ENCODE measurements around the gene ST8SIA5.

ST8SIA5 gene

DNA sequence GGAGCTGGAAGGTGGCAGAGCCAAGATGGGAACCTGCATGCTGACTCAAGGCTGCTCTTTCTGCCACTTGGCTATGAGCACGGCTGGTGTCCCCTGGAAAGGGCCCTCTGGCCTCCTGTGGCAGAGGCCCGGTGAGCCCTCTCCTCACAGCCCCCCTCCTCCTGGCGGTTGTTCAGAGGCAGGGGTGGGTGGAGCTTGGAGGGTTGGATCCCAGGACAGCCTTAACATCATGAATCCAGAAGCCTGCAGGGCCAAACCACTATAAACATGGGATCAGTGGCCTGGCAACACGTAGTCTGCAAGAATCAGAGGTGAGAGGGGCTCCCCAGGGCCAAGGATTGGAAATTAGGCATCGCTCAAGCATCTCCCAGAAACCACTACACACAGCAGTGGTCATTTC, 51.3 kb downstream of the ST8SIA5 start:
- DNase-seq, result no peak

DNA sequence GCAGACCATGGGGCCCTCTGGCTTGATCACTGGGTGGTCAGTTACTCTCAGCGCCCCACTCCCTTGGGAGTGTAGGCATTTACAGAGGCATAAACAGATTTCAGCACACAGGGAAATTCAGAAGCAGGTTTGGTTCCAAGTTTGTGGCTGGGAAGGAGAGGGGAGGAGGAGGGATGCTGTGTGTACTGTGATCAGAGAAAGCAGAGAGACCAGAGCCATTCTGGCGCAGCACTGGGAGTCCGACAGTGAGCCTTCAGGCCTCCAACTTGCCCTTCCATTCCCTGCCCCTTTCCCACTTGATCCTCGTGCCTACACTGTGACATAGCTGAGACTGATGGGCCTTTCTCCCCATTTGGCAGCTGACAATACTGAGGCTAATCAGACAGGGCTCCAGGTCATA, 52.0 kb downstream of the ST8SIA5 start:
- no peak for DNase-seq

DNA sequence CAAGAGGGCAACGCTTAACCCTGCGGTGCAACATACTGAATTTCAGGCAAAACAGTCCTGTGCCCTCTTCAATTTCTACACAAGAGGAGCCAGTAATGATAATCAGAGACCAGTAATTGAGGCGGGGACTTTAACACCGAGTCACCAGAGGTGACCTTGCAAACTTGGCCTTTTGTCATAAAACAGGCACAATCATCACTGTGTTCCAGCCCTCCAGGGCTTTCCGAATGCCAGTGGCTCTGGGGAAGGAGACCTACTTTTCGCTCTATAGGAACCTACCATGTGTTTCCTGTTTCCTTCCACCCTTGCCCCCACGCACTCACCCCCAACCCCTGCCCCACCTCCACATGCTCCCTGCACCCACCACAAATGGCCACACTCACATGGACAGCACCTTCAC, 52.7 kb downstream of the ST8SIA5 start:
- no peak for DNase-seq

DNA sequence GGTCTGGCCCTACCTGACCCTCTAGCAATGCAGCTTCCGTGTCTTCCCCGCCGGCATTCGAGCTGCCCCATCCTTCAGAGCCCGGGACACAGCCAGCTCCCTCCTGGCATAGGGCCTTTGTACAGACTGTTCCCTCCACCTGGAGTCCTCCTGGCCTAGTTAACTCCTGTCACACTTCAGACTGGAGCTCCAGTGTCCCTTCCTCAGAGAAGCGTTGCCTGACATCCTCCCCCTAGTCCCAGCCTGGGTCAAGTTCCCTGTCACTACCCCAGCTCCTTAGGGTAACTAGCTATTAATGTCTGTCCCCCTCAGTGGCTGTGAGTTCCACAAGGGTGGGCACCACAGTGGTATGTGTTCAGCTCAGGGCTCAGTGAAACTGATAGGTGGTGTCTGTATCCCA, 54.4 kb downstream of the ST8SIA5 start:
- no peak for DNase-seq

DNA sequence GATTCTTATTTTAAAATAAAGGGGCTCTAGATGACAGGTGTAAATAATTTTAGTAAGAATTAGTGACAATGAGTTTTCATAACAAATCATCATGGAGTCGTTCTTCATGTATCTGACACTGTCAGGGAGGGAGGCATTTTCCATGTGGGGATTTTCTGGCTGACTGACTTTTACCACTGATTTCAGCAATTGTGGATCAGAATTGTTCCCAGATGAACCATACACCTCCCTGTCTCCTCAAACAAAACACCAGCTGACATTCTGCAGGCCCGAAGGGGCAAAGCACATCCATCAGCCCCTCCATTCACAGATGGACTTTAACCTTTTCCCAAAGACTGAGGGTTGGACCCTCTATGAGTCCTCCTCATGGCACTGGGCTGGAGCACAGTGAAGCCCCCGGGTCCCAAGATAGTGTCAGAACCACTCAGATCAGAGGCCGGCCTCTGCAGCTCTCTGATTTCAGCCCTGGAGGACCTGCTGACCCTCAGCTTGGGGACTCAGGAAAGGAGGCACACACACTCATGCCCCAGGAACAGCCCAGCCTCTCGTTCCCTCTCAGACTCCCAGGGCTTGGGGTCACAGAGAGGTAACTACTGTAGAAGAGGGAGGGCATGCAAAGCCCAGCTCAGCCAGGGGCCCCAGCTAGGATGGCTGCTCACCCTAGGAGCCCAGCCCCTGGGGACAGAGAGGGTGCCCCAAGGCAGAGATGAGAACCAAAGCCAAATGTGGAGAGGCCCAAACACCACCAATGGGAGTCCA, 56.6 kb downstream of the ST8SIA5 start:
- peak; percentile 52 for DNase-seq

DNA sequence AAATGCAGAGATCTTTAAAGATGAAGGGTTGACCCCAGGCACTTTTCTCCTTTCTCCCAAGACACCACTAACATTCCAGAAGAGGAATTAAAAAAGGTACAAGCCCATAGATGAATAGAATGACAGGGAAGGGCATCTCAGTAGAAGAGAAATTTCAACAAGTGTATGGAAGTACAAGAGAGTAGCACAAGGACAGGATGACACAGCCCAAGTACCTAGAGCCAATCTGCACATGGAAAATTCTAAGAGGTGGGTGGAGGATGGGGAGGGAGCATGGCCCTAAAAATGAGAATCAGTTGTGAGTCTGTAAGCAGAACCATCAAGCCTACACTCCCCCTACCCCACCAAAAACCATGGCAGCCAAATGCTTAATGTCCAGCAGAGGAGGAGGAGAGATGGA, 60.2 kb downstream of the ST8SIA5 start:
- no peak for DNase-seq

DNA sequence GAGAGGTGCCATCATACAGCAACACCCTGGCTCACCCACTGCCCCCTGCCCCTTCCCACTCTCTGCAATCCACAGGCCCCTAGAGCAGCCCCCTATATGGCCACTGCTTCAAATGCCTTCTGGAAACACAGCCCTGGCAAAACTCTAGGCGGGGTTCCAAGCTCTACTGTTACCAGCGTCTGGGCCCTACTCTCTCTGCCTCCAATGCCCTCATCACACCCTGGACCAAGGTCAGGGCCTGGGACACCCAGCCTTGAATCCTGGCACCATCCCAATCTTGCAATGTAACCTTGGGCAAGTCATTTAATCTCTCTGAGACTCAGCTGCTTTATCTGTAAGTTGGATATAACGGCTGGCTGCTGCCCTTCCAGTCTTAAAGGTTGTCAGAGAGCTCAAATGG, 60.6 kb downstream of the ST8SIA5 start:
- DNase-seq, result no peak

DNA sequence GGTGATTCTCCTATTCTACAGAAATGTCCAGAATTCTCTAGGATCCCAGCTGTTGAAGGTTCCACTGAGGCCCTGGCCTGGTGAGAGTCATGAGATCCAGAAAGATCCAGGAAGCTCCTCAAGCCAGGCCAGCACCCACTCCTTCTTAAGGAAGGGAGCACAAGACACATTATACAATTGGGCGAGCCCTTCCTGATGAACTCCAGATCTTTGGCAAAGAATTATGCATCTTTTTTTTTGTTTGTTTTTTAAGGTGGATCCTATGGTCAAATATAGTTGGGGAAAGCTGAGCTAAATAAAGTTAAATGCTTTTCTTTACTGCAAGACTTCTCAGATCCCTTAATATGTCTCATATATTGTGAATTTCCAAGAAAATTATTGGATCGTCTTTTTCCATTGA, 62.9 kb downstream of the ST8SIA5 start:
- no peak for DNase-seq

DNA sequence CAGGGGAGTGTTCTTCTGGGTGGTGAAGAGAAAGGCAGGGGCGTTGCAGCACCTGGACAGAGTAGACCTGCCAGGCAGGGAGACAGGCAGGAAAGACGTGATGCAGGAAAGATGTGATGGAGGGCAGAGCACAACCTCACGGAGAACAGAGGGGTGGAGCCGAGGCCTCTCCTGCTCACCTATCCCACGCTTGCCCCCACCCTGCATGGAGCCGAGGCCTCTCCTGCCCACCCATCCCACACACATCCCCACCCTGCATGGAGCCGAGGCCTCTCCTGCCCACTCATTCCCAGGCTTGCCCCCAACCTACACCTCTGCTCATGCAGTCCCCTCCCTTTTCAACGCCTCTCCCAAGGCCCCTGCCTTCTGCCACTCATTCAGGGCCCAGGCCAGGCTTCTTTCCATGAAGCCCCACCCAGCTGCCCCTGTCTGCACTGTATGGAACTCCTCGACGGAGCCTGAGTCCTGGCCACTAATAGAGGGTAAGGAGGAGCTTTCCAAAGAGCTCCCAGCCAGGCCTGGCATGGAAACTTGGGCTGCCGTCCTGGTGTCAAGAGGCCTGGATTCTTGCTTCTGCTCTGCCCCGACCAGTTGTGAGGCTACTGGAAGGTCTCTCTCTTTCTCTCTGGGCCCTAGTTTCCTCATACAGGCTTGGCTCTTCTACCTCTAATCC, 67.9 kb downstream of the ST8SIA5 start:
- DNase-seq, result no peak

DNA sequence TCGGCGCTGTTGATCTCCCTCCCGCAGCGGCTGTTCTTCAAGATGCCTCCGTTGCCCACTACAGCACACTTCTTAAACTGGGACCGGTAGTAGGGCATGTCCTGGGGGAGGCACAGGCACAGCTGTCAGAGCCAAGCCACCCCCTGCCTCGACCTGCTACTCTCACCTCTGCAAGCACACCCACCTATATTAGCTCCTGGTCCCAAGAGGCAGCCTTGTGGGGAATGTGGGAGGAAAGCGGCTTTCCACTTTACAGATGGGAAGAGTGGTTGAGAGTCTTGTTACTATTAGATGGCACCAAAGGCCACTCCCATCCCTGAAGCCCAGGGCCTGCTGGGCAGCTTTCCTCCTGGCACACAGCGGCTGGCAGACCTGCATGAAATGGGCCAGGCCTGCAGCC, 70.7 kb downstream of the ST8SIA5 start:
- DNase-seq, result no peak

DNA sequence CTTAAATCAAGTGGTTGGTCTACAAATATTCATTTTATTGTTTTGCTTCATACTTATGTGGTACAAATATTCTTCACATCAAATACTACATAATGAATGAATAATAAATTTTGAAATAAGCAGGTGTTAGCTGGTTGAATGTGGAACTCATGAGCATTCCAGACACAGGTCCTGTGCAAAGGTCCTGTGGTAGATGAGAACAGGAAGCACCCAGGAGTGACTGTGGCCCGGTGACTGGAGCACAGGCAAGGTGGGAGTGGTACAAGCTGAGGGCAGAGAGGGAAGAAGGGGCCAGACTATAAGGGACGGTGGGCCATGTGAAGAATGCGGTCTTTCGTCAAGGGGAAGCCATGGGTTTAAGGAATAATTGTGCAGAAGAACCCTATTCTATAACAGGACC, 73.6 kb downstream of the ST8SIA5 start:
- no peak for DNase-seq

DNA sequence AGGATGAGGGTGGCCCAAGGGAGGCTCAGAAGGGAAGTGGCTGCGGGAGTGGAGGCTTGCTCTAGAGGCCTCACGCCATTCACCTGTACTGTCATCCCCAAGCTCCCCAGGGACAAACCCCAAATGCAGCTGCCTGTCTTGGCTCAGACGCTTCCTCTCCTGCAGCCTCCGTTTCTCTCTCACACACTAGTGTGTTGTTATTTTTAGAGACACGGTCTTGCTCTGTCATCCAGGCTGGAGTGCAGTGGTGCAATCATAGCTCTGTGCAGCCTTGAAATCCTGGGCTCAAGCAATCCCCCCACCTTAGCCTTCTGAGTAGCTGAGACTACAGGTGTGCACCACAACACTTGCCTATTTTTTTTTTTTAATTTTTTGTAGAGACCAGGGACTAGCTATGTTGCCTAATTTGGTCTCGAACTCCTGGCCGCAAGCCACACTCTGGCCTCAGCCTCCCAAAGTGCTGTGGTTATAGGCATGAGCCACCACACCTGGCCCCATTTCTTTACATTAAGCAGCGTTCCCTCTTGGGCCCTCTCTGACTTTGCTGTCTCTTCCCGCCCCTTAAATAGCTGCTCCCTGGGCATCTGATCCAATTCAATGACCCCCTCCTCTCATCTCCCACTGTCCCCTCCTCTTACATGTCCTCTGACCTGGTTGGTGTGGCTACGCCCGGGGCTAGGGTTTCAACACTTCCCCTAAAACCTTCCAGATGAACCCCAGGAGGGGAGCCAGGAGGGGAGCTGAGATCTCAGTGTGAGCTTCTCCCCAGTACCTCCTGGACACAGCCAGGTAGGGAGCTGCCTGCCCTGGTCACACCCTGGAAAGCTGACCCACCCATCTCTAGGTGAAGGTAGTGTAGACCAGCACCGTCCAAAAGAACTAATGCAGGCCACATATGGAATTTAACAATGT, 75.8 kb downstream of the ST8SIA5 start:
- DNase-seq, result no peak

DNA sequence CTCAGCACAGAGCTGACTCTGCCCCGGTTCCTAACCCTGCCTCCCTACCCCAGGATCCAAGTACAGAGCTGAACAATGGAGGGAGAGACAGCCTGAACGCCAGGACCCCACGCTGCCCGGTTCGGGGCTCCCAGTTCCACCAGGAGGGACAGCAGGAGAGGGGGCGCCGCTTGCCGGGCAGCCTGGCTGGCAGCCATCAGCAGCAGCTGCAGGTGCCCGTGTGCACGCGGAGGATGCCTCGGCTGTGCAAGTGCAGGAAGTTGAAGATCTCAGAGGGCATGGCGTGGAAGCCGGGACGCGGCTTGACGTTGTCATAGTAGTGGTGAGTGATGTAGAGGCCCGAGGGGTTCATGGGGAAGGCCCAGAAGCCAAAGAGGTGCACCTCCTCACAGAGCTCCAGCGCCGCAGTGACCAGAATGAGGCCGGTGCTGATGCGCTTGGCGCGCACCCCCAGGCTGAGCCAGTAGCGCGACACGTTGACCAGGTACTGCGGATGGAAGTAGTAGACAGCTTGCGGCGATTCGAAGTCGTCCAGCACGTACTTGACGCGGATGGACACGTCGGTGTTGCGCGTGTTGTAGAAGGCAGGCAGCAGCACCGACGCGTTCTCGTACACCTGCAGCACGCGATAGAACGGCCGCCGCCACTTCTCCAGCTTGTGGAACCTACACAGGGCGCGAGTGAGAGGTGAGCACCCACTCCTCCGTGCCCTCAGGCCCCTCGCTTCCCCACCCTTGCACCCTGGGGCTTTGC, 76.8 kb downstream of the ST8SIA5 start:
- no peak for DNase-seq

DNA sequence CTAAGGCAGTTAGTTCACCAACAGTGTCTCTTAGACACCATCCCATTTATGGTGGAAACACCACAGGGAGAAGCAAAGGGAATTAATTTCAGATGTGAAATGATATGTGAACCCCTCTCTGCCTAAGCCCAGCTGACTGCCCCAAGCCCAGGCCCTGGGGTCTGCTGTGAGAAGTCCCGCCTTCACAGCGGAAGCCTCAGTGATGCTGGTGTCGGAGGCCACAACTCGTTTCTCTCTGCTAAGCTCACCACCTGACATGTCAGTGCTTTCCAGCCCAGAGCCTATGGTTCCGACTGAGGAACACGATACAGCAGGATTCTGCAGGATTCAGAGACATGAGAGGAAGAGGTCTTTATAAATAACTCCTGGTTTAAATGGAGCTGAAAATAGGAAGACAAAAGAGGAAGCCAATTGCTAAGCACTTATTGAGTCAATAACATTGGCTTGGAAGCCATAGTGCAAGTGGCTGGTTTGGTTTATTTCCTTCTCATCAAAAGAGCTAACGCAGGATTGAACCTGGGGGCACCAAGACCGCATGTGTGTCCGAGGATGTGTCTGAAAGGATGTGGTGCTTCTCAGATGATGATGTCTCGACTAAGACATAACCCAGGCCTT, 78.0 kb downstream of the ST8SIA5 start:
- DNase-seq, result no peak

DNA sequence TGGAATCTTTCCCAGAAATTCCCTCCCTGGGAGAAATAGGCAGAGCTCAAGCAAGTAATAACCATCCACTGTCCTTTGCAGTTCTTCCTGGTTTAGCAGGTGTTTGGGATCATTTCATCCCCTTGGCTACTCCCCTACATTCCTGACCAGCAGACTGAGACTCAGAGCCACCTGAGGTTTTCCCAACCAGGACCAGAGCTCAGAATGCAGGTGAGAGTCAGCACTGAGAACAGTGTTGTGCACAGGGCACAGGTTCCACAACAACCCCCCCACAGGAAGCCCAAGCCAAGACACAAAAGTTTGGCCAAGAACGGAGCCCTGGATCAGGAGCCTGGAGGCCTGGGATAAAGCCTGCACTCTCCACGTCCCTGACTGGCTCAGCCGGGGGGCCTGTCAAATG, 78.8 kb downstream of the ST8SIA5 start:
- no peak for DNase-seq

DNA sequence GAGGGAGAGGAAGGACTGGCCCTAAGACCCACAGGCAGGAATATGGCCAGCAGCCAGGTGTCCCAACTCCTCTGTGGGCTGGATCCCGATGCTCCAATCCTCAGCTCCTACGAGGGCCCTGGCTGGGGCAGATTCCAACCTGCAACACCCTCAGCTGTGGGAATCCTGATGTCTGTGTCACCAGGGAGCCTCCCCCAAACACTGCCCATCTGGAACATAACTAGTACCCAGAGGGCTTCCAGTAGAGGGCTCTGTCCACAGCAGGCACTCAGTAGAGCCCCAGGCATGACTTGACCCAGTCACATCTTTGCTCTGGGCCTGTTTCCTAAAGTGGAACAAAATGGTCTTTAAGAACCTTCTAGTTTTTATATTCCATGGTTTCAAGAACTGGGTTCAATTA, 79.2 kb downstream of the ST8SIA5 start:
- DNase-seq, result no peak

DNA sequence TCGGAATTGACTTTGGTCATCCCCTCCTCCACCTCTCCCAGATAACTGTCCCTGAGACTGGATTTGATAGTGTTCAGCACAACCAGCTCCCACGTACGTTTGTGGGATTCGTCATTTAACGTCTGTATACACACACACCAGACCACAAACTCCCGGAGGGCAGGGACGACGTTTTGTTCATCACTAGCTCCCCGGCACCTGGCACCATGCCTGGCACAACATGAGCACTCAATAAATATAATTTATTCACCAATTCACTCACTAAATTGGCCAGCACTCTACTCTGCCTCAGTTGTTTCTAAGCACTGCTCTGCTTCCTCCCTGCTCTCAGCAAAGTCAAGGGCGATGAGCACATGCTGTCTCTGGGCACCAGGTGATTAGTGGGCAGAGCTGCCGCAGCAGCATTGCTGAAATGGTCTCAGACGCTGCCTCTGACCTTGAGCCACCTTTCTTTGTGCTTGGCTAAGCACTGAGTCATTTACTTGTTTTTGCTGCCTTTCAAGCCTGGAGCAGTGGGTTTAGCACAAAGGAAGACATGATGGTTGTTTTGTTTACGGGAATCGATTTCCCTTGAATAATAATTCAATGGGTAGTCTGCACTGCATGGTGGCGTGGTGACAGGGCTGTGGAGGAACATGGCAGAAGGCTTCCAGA, 80.5 kb downstream of the ST8SIA5 start:
- DNase-seq, result no peak

DNA sequence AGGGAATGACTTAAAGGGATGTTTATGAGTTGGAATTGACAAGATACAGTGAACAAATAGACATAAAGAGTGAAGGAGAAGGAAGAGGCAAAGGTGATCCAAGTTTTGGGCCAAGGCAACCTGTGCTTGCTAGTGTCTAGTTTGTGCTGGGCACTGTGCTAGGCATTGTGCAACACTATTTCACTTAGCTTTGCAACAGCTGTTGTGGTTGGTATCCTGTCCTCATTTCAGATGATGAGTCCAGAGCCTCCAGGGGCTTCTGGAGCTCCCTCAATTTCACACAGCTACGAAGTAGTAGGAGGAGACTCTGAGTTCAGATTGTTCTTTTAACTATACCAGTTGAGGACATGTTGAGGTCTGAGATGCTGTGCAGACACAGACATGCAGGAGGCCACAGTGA, 81.7 kb downstream of the ST8SIA5 start:
- DNase-seq, result no peak

DNA sequence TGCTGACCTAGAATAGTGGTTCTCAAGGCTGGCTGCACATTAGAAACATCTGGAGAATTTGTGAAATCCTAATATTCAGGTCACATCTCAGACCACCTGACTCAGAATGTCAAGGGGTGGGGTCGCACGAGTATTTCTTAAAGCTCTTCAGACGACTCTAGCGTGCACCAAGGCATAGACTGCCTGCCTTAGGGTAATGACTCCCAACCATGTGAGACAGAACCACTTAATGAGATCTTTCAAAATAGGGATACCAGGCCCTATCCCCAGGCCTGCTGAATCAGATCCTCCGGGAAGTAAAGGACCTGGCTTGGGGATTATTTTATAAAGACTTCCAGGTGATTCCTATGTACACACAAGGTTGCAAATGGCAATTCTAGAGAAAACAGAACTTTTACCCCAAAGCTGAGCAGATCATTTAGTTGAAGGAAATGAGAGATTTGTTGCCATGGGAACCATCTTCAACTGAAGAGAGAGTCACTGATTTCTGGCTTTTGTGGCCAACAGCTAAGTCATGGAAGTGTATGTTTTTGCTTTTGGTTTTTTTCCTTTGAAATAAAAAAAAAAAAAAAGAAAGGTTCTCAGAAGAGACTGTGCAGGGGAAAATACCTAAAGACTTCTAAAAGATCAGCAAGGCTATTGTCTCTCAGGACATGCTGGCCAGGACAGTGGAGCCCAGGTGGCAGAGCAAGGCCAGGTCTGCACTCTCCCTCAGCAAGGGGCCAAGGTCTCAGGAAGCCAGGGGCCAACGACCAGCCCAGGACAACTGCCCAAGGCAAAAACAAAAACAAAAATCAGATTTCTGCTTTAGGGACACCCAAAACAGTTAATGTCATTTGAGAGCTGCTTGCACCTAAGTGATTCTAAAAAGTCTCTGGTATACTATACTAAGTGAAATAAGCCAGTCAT, 84.5 kb downstream of the ST8SIA5 start:
- no peak for DNase-seq

DNA sequence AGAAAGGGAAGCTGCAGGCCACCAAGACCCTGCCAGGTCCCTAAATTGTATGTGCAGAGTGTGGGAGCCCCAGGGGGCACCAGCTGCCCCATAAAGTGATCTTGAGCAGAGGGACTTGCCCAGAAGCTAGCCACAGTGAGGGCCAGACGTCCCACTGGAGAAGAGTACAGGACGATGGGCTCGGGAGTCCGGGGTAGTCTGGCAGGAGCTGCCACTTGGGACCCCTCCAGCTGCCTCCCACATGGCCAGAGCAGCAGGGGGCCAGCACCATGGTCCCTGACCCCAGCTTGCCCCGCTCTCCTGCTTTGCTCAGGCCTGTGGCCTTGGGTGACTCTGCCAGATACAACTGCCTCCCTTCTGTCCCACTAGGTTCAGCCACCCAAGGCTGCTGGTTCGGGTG, 88.2 kb downstream of the ST8SIA5 start:
- no peak for DNase-seq

DNA sequence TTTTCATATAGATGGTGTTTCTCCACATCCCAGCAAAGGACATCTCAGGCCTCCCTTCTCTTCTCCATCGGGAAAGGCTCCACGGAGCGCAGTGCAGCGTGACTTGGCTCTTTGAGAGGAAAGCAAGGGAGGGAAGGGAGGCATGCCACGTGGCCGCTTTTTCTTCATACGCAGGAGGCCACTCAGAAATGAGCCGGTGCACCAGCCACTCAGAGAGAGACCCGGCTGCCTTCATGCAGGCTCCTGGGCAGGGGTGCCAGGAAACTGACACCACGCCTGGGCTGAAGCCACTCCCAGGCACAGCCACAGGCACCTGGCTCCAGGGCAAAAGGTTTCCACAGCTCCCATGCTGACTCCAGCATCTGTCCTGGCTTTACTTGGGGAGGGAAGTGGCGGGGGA, 88.7 kb downstream of the ST8SIA5 start:
- DNase-seq, result no peak

Measured in NCI-H2171 treated with DMSO at 0.1 percent for 48 hours (cell line).